GM12878 (cell line): Measurements from ENCODE around the gene HAP1. TPM values are rescaled to one million over a fixed set of nuclear protein-coding genes. Genes with fewer than 3 reads are reported as not detected.

Experiments
- ATF2 ChIP-seq: IDR thresholded peaks from 2 replicates; pipeline ENCODE4 v1.6.1; 2012; ENCODE audit warnings: low read length, inconsistent platforms
- CBX5 ChIP-seq: sonication (generic); IDR thresholded peaks from 2 replicates; pipeline ENCODE4 v1.6.1; 2016; ENCODE audit warnings: low read depth, moderate library complexity, mild to moderate bottlenecking, inconsistent platforms
- CHD4 ChIP-seq: fragments of 200-600 bp; sonication (generic); IDR thresholded peaks from 2 replicates; pipeline ENCODE4 v1.6.1; 2016; ENCODE audit warnings: mild to moderate bottlenecking
- DPF2 ChIP-seq: fragments of 450-650 bp; IDR thresholded peaks from 2 replicates; pipeline ENCODE4 v1.6.1; 2017; ENCODE audit warnings: mild to moderate bottlenecking
- E2F4 ChIP-seq: IDR thresholded peaks from 2 replicates; pipeline ENCODE4 v1.6.1; 2012; ENCODE audit warnings: low read depth, low read length, improper control_type of control experiment
- KLF5 ChIP-seq: fragments of 450-650 bp; IDR thresholded peaks from 2 replicates; pipeline ENCODE4 v1.6.1; 2014; ENCODE audit warnings: mild to moderate bottlenecking; ENCODE audit not compliant: partially characterized antibody
- MXI1 ChIP-seq: fragments of 150-350 bp; IDR thresholded peaks from 2 replicates; pipeline ENCODE4 v1.6.1; 2011; ENCODE audit warnings: low read depth, mild to moderate bottlenecking, inconsistent platforms, low read length, improper control_type of control experiment
- NBN ChIP-seq: fragments of 450-650 bp; IDR thresholded peaks from 2 replicates; pipeline ENCODE4 v1.6.1; 2016
- NR2C1 ChIP-seq: fragments of 450-650 bp; IDR thresholded peaks from 2 replicates; pipeline ENCODE4 v1.6.1; 2017; ENCODE audit warnings: antibody characterized with exemption, mild to moderate bottlenecking, moderate library complexity
- NR2C2 ChIP-seq: IDR thresholded peaks from 2 replicates; pipeline ENCODE4 v1.6.1; 2011; ENCODE audit warnings: borderline replicate concordance, low read depth; ENCODE audit not compliant: control insufficient read depth, insufficient read length
- PBX3 ChIP-seq: IDR thresholded peaks from 2 replicates; pipeline ENCODE4 v1.6.1; 2011; ENCODE audit warnings: mild to moderate bottlenecking, low read depth, low read length, moderate library complexity; ENCODE audit not compliant: insufficient replicate concordance
- PML ChIP-seq: IDR thresholded peaks from 2 replicates; pipeline ENCODE4 v1.6.1; 2012; ENCODE audit warnings: low read length, inconsistent platforms
- RCOR1 ChIP-seq: conservative IDR thresholded peaks from 2 replicates; pipeline ENCODE4 v1.6.1; 2012; ENCODE audit warnings: low read depth, low read length, improper control_type of control experiment
- REST ChIP-seq: IDR thresholded peaks from 2 replicates; pipeline ENCODE4 v1.6.1; 2012; ENCODE audit warnings: mild to moderate bottlenecking, low read depth, low read length
- RUNX3 ChIP-seq: IDR thresholded peaks from 2 replicates; pipeline ENCODE4 v1.6.1; 2012; ENCODE audit warnings: low read length, inconsistent platforms
- SMAD1 ChIP-seq: fragments of 450-650 bp; IDR thresholded peaks from 2 replicates; pipeline ENCODE4 v1.6.1; 2018; ENCODE audit warnings: mild to moderate bottlenecking, low read depth; ENCODE audit not compliant: partially characterized antibody
- SMARCA5 ChIP-seq: fragments of 450-650 bp; IDR thresholded peaks from 2 replicates; pipeline ENCODE4 v1.6.1; 2017; ENCODE audit warnings: mild to moderate bottlenecking
- TCF3 ChIP-seq: IDR thresholded peaks from 2 replicates; pipeline ENCODE4 v1.6.1; 2012; ENCODE audit warnings: low read depth, mild to moderate bottlenecking, low read length, borderline replicate concordance; ENCODE audit not compliant: insufficient read depth
- USF1 ChIP-seq: IDR thresholded peaks from 2 replicates; pipeline ENCODE4 v1.6.1; 2011; ENCODE audit warnings: borderline replicate concordance, low read depth, mild to moderate bottlenecking, moderate library complexity, mixed read lengths, low read length; ENCODE audit not compliant: insufficient read depth; ENCODE audit errors: extremely low read length
- USF2 ChIP-seq: IDR thresholded peaks from 2 replicates; pipeline ENCODE4 v1.6.1; 2011; ENCODE audit warnings: low read depth, low read length, improper control_type of control experiment, borderline replicate concordance
- YBX1 ChIP-seq: fragments of 450-650 bp; IDR thresholded peaks from 2 replicates; pipeline ENCODE4 v1.6.1; 2016; ENCODE audit warnings: antibody characterized with exemption
- polyA plus RNA-seq, 11 experiments: library from polyadenylated mRNA; depleted of rRNA in 4 of 11; unstranded in 6 of 11; stranded (reverse) in 5 of 11; fragments of >200 nt; fragmentation: Nextera tagmentation in 4 of 11; fragmentation: Illumina TruSeq in 1 of 11; extraction: Ambion mirVana in 4 of 11; extraction: Trizol in 1 of 11; gene quantifications; 1 replicate in 1 of 11; 2 replicates in 10 of 11; pipeline versions ENCODE4 v1.2.1 to v1.2.3, GENCODE V29; 2011 to 2016; ENCODE audit warnings: inconsistent platforms in 2 of 11, missing spikeins in 2 of 11, low read depth in 1 of 11
- total RNA-seq, 4 experiments: library from RNA; depleted of rRNA in 3 of 4; stranded (reverse); fragments of >200 nt in 3 of 4; fragmentation: Illumina TruSeq in 1 of 4; extraction: Trizol in 1 of 4; gene quantifications; 2 replicates each; pipeline versions ENCODE4 v1.2.1 to v1.2.3, GENCODE V29; 2013 to 2021

HAP1 gene
- total and polyA plus RNA-seq, 10 of the 15 experiments (the other 5 are each of a cell fraction or from before 2014, with no cell fraction given), result not detected

- TF ChIP-seq E2F4 (no peak), ATF2 (no peak), USF2 (no peak), NR2C2 (no peak), NR2C1 (peak; percentile 48; the same call in 1 of the 2 replicates), YBX1 (no peak), USF1 (no peak), CHD4 (peak; percentile 75; the same call in 1 of the 2 replicates), KLF5 (no peak), DPF2 (peak; percentile 77), SMAD1 (no peak), RCOR1 (no peak), MXI1 (peak; percentile 67; the same call in 1 of the 2 replicates), SMARCA5 (peak; percentile 48; the same call in 1 of the 2 replicates), REST (no peak), PBX3 (no peak), NBN (peak; percentile 77), TCF3 (no peak), CBX5 (no peak), RUNX3 (peak; percentile 90), PML (no peak)
Observed at GRCh38 chr17:41678907-41679739, 55.3 kb downstream of the HAP1 start (continued).
